ENCODE results near the gene NOPCHAP1. TPM values are rescaled to one million over a fixed set of nuclear protein-coding genes. Genes with fewer than 3 reads are reported as not detected.
"Not testable (repeated sequence)": the region's sequence is repeated elsewhere in the genome, so short reads cannot be mapped to it uniquely, and the experiment has no call there.

NOPCHAP1 gene, protein sequence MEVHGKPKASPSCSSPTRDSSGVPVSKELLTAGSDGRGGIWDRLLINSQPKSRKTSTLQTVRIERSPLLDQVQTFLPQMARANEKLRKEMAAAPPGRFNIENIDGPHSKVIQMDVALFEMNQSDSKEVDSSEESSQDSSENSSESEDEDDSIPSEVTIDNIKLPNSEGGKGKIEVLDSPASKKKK
- total RNA-seq (2014; rRNA removed; shearing (Covaris generic)): 18.7 and 33.2 TPM in 2 replicates

DNA sequence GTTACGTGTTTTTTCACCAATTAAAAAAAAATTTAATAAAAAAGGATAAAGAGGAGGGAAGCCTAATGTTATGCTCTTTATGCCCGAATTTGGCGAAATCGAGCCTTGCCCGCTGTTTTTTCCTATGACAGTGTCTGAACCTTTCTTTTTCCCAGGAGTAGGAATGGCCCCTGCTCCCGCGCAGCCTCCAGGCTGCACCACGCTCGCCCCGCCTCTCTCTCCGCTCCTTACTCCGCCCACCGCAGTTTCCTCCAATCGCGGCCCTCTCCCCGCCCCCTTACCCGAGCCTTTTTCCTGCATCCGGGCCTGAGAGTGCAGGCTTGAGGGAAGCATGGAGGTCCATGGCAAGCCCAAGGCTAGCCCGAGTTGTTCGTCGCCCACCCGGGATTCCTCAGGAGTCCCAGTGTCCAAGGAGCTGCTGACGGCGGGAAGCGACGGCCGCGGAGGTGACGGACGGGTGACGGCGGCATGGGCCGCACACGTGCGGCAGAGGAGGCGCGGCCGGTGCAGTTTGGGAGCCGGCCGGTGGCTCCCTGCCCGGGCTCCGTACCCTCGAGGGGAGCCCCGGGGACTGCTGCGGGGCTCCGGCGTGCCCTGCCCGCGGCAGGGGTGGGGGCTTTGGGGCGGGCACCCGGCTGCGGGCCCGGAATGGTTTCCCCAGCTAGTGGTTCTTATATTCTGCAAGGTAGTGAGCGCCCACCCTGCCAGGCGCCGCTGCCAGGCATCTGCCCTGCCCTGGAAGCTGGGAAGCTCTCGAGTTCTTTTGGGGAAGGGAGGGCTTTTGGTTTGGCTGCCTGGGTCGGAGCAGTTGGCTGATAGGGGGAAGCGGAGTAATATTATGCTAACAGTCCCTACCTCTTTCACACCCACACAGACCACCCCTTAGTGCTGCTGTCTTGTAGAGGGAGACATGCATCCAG is at the start of gene NOPCHAP1:
TSS of gene NOPCHAP1 (plus strand) at position 295 of the 920 bp plus-strand sequence. CDS start at position 332, 37 bp downstream.
- DNase-seq (ENCODE audit: low read depth): peak; percentile 96

DNA sequence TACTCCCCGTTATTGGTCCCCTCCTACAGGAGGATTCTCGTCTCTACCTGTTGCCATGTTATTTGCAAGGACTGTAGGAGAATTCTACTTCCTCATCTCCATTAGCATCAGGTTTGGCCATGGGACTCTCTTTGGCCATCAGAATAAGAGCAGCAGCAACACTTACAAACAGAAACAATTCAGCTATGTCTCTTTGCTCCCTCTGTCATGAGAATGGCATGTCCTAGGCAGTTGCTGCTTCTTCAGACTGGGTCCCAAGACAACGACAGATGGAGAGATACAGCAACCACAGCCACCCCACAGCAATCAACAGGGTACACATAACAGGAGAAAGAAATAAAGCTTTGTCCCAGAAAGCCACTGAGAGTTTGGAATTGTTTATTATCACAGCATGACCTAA is 47.7 kb upstream of the NOPCHAP1 start:
- no peak for DNase-seq (ENCODE audit: low read depth)

DNA sequence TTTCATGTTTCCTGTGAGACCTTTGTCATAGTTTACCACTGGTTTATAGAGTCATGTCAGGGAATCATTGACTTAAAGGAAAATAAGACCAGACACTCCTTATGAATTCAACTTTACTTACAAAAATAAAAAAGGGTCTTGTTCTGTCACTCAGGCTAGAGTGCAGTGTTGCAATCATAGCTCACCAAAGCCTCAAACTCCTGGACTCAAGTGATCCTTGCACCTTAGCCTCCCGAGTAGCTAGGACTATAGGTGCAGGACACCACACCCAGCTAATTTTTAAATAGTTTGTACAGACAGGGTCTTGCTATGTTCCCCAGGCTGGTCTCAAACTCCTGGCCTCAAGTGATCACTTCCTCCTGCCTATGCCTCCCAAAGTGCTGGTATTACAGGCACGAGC is 47.0 kb upstream of the NOPCHAP1 start:
- DNase-seq (ENCODE audit: low read depth): no peak

DNA sequence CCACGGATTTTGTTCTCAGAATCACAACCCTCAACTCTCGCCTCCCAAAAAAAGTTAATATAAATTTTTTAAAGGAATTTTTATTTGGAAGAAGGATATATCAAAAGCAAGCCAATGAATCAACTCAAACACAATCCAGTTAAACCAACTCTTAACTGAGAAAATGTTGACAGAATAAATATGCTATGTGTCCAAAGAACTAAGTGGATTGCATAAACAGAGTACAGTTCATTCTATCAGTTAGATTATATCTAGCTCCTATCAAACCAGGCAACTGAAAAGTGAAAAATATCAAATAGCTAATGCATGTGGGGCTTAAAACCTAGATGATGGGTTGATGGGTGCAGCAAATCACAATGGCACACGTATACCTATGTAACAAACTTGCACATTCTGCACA is 44.7 kb upstream of the NOPCHAP1 start:
- DNase-seq (ENCODE audit: low read depth): no peak

DNA sequence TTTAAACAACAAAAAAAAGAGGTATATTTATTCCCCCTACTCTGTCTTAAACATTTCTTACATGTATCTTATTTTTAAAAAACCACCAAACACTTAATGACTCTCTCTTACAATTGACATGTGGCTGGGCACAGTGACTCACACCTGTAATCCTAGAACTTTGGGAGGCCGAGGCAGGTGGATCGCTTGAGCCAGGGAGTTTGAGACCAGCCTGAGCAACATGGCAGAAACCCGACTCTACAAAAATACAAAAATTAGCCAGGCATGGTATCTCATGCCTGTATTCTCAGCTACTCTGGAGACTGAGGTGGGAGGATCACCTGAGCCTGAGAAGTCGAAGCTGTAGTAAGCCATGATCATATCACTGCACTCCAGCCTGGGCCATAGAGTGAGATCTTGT is 44.0 kb upstream of the NOPCHAP1 start:
- peak; percentile 48 for DNase-seq (ENCODE audit: low read depth)

DNA sequence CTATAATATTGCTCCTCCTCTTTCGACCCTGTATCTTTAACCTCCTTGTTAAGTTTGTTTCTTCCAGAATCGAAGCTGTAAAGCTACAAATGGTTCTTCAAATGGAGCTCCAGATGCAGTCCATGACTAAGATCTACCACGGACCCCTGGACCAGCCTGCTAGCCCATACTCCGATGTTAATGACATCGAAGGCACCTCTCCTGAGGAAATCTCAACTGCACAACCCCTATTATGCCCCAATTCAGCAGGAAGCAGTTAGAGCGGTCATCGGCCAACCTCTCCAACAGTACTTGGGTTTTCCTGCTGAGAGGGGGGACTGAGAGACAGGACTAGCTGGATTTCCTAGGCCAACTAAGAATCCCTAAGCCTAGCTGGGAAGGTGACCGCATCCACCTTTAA is 42.7 kb upstream of the NOPCHAP1 start:
- not testable (repeated sequence) for DNase-seq (ENCODE audit: low read depth)

DNA sequence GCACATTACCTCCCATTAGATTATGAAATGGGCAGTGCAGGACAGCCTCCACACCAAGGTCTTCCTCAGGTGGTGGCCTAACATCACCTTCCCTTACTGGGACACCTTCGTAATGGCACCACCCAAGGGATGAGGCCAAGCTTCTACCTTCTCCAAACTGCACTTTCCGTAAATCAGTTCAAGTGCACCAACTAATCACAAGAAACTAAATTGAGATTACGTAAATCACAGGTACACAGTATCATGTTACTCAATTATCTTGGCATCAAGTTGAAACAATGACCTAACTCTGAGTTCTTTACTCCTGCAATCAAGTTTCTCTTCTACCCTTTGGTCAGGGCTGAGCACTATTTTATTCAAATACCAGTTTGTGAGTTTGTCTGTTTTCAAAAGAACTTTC is 41.9 kb upstream of the NOPCHAP1 start:
- DNase-seq (ENCODE audit: low read depth): no peak

DNA sequence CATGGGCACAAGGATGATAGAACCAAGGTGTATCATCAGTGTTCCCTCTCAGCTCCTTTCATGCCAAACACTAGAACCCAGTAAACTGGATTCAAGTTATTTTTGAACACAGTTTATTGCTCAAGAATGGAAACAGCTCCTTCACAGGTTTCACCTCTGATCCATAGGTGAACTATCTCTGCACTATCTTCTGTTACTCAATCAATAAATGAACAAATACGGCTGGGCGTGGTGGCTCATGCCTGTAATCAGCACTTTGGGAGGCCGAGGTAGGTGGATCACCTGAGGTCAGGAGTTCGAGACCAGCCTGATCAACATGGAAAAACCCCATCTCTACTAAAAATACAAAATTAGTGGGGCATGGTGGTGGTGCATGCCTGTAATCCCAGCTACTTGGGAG is 37.4 kb upstream of the NOPCHAP1 start:
- DNase-seq (ENCODE audit: low read depth): not testable (repeated sequence)

DNA sequence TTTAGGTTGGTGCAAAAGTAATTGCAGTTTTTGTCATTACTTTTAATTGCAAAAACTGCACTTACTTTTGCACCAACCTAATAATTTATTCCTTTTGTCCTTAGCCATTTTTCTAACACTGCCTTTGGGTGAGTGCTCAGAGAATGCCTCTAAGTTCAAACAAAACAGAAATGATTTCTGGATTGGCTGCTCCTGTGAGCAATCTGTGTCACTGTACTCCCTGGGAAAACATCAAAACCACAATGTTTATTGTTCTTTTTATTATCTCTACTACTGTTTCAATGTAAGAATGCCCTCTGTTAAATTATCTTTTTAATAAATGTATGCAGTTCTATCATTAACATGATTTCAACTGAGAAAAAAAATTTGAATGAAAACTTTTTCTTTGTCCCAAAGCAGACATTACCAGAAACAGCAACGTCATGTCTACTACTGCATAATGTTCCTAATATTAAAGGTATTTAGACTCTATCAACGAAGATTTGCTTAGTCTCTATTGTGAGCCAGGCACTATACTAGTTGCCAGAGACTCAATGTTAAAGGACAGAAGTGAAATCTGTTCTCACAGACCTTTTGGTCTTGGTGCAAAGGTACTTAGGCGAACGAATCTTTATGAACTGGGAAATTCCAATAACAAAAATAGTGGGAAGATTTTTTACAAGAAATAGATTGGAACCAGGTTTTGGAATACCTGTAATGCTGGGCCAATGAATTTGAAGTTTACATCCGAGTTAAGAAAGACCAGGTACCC is 34.2 kb upstream of the NOPCHAP1 start:
- DNase-seq (ENCODE audit: low read depth): peak; percentile 63

DNA sequence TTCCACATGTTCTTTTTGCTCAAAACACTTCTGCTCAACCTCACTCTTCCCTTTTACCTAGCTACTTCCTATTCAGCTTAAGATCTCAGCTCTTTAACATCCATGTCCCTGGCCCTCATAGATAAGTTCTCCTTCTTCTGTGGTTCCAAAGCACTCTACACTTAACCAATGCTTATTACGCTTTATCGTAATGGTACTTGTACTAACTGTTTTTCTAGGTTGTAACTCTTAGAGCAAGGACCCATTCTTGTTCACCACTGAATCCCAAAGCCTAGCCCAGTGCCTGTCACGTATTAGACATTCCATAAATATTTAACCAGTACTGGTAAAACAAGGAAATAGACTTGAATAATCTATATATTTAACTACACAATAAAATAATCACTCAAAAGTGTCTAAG is 33.3 kb upstream of the NOPCHAP1 start:
- DNase-seq (ENCODE audit: low read depth): no peak

DNA sequence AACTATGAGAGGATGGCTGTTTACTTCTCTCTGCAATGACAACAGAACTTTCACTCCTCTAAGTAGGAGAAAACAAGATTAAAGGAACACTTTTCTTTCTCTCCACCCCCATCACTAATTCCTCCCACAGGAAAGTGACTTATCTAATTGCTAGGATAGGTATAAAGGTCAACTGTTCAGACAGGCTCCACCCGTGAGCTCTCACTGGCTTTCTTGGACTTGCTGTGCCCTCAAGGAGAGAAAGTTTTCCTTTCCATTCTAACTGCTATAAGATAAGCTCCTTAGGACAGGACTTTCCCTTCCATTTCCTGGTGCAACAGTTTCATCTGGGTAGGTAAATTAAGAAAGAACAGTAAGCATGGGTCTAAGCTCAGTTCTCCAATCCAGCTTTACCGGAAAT is 32.8 kb upstream of the NOPCHAP1 start:
- DNase-seq (ENCODE audit: low read depth): peak; percentile 34

DNA sequence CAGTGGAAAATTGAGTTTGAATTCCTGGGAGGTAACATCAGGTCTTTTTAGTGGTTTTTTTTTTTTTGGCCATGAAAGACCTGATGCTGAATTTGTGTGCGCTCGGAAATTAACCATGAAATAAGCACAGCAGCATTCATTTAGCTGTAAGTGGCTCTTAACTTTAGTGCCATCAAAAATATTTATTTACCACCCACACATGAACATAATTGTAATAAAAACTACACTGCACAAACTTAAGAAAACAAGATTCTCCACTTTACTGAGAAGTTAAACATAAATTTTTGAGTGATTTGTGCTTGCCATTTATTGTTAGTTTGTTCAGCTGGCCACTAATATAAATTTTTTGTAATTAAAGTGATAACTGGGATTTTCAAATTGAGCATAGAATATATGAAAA is 30.4 kb upstream of the NOPCHAP1 start:
- no peak for DNase-seq (ENCODE audit: low read depth)

DNA sequence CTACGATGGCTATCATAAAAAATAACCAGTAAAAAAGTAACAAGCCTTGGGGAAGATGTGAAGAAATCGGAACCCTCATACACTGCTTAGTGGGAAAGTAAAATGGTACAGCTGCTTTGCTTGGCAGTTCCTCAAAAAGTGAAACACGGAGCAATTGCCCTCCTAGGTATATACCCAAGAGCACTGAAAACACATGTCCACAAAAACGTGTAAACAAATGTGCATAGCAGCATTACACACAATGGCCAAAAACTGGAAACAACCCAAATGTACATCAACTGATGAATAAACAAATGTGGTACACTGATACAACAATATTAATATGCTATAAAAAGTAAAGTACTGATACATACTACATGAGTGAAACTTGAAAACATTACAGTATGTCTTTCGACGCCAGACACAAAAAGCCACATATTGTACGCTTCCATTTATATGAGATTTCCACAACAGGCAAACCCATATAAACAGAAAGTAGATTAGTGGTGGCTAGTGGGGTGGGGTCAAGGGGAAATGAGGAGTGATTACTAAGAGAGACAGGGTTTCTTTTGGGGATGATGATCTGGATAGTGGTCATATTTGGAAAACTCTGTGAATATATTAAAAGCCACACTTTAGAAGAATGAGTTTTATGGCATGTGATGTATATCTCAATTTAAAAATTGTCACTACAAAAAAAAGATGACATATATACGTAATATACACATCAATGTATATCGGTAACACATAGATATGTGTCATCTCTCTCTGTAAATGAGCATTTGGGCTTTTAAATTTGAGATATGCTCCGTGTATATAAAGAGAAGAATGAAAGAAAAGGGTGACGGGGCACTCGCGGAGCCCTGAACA is 29.0 kb upstream of the NOPCHAP1 start:
- DNase-seq (ENCODE audit: low read depth): peak; percentile 20

DNA sequence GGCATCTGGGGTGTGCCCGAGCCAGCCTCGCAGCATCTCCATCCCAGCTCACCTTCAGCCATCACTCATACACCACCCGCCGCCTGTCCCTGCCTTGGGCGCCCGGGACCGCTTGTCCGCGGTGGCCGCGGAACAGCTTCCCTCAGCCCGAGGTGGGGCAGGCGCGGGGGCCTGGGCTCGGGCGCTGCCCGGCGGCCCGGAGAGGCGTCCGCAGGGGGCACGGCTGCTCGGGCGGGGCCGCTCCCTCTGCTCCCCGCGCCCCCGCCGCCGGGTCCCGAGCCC is 28.5 kb upstream of the NOPCHAP1 start:
- DNase-seq (ENCODE audit: low read depth): peak; percentile 44

DNA sequence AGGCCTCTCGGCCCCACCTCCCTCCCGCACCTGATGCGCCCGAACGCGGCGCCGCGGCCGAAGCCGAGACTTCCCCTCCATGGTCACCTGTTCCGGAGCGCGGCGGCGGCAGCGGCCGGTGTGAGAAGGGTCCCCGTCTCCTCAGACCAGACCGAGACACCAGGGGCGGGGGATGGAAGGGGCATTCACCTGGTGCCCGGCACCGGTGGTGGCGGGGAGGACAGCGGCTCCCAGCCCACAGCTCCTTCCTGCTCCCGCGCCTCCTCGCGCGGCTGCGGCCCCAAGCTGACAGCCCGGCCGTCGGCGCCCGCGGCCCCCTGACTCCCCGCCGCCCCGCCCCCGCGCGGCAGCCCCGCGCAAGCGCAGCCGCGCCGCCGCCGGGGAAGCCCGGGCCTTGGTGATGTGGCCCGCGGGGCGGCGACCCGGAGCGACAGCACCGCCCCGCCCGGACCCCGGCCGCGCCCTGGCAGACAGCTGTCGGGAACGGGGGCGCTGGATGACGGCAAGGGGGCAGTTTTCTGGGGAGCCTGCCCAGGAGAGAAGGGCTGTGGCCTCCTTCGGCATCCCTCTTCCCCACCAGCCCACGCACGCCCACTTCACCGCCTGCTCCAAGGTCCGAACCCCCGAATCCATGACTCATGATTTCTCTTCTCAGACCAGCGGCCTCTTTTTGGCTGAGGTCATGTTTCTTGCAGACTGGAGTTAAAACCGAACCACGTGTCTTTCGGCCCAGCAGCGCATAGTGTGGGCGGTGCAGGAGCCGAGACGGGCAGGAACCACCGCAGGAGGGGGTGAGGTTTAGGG is 27.9 kb upstream of the NOPCHAP1 start, which contains the start of gene SLC41A2:
TSS of gene SLC41A2 (minus strand) at position 290 of the 804 bp plus-strand sequence. CDS start 29,763 bp downstream, outside the sequence.
- peak; percentile 94 for DNase-seq (ENCODE audit: low read depth)

DNA sequence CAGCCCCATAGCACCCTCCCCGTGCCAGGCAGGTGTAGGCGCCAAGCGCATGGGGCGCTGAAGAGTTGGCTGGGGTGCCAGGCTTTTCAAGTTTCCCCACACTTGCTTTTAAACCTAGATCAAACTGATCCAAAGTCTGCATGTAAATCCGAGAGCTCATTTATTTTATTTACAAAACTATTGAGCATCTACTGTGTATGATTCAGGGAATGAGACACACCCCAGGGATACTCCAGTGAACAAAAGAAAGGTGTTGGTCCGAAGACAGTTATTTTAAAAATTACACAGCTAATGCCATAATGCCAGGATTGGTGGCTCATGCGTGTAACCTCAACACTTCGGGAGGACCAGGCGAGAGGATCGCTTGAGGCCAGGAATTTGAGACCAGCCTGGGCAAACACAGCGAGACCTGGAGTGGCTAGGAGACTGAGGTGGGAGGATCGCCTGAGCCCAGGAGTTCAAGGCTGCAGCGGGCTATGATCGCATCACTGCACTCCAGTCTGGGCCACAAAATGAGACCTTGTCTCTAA is 27.2 kb upstream of the NOPCHAP1 start:
- peak; percentile 74 for DNase-seq (ENCODE audit: low read depth)

DNA sequence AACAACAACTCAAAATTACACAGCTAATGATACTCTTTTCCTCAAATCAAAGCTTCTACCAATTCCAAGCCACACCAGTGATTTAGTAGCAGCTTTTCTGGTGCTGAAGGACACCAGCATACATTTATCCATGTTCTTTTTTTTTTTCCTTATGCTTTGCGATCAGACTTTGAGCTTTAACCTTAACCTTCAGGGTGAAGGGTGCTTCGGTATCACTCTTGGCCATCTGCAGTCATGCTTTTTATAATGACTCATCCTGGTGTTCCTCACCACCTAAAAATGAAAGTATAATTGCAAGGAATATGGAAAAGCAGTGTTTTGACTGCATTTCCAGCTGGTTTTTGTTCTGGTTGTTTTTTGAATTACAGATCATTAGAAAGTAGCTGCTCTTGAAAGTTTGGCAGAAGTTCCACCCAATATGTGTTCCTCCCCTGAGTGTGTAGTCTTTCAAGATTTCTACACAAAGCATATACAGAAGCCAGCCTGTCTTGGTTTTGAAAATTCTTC is 26.7 kb upstream of the NOPCHAP1 start:
- peak; percentile 55 for DNase-seq (ENCODE audit: low read depth)

DNA sequence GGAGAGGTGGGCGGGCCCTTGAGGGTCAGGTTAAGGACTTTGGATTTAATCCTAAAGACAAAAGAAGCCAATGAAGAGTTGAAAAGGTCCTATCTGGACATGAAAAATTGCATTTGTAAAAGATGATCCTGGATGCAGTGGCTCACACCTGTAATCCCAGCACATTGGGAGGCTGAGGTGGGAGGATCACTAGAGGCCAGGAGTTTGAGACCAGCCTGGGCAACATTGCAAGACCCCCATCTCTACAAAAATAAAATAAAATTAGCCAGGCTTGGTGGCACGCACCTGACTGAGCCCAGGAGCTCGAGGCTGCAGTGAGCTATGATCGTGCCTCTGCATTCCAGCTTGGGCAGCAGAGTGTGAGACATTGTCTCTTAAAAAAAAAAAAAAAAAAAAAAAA is 25.7 kb upstream of the NOPCHAP1 start:
- no peak for DNase-seq (ENCODE audit: low read depth)

DNA sequence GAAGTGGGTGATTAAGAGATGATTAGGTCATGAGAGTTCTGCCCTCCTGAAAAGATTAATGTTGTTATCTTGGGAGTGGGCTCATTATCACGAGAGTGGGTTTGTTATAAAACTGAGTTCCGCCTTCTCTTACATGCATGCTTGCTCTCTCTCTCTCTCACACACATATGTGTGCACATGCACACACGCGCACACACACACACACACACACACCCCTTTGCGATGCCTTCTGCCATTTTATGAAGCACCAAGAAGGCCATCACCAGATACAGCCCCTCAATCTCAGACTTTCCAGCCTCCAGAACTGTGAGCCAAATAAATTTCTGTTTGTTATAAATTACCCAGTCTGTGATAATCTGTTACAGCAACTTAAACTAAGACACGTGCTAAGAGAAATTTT is 22.4 kb upstream of the NOPCHAP1 start:
- no peak for DNase-seq (ENCODE audit: low read depth)

DNA sequence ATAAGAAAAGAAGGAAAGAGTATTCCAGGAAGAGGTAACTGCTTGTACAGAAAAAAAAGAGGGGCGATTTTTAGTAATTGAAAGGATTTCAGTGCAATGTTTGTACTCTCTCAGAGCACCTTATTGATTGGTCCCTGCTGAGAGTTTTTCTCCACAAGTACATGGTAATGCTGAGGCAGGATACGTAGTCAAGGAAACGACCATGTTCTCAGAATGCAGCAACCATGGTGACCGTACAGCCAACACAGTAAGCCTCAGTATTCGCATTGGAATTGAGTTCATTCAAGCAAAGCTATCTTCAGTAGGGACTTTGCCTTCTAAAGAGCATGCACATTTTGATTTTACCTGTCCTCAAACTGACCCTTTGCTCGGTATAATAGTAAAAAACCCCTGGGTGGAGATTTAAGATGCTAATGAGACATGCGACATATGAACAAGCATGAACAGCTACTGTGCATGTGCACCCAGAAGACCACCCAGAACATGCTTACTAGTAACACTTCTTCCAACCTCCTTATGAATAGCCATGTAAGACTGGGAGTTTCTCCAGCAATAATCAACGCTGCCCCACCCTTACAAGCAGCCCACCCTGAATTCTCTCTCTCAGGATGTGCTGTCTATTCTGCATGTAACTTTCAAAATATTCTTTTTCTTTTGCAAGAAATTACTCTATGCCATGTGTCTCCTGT is 21.8 kb upstream of the NOPCHAP1 start:
- no peak for DNase-seq (ENCODE audit: low read depth)
